CD4-positive, alpha-beta T cell treated with Interleukin-4 for 4 hours (primary cell): Measurements from ENCODE around the gene SLC10A2.
"Not testable (repeated sequence)": the region's sequence is repeated elsewhere in the genome, so short reads cannot be mapped to it uniquely, and the experiment has no call there.

Source experiments
- DNase-seq: peaks from one replicate; pipeline ENCODE4 v3.0.0-alpha.2; 2020

SLC10A2 gene, protein sequence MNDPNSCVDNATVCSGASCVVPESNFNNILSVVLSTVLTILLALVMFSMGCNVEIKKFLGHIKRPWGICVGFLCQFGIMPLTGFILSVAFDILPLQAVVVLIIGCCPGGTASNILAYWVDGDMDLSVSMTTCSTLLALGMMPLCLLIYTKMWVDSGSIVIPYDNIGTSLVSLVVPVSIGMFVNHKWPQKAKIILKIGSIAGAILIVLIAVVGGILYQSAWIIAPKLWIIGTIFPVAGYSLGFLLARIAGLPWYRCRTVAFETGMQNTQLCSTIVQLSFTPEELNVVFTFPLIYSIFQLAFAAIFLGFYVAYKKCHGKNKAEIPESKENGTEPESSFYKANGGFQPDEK

DNA sequence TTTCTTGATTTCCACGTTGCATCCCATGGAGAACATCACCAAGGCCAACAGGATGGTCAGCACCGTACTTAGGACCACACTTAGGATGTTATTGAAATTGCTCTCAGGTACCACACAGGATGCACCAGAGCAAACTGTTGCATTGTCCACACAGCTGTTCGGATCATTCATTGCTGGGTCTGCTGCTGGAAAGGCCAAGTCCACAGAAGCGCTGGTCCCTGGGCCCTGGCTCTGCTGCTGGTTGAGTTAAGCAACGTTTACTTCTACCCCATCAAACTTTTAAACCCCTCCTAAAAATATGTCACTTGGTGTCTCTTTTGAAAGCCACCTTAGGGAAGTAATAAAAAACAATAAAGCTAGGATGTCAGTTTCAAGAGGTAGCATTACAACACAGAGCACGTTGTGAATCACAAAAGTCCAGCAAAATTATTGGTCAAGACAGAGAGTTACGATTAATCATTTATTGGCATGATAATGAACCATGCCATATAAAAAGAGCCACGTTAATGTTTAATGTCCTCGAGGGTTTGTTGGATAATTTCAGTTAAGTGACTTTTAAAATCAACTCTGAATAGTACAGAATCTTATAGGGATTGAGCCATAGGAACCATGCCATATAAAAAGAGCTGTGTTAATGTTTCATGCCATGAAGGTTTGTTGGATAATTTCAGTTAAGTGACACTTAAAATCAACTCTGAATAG lies at the start of gene SLC10A2:
Gene SLC10A2 (minus strand): TSS at position 339 of the 702 bp plus-strand sequence. CDS start 168 bp downstream, at position 171.
- DNase-seq = no peak

DNA sequence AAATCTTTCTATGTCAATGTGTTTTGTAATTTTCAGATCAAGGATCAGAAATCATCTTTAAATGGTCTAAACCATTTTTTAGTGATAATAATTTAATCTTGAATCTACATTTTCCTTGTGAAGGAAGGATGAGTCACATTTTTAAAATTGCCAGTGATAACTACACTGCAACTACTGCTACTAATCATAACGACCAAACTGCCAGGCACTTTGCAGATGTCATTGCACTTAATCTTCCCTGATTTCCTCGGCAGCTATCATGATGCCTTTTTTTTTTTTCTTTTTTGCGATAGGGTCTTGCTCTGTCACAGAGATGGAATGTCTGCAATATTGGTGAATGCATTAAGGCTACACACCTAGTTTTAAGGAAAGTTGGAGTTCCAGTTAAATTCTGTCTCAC lies 41.4 kb upstream of the SLC10A2 start:
- DNase-seq = no peak

DNA sequence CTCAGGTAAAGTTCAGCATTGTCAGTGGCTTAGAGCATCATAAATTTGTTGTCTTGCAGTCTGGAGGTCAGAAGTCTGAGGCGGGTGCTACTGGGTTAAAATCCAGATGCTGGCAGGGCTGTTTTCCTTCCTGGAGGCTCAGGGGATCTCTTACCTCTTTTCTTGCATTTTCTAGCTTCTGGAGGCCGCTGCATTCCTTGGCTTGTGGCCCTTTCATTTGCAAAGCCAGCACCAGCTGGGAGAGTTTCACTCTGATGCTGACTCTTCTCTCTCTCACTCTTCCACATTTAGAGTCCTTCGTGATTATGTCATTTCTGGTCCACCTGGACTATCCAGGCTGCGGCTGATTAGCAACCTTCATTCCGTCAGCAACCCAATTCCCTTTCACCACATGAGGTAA lies 38.1 kb upstream of the SLC10A2 start:
- no peak for DNase-seq

DNA sequence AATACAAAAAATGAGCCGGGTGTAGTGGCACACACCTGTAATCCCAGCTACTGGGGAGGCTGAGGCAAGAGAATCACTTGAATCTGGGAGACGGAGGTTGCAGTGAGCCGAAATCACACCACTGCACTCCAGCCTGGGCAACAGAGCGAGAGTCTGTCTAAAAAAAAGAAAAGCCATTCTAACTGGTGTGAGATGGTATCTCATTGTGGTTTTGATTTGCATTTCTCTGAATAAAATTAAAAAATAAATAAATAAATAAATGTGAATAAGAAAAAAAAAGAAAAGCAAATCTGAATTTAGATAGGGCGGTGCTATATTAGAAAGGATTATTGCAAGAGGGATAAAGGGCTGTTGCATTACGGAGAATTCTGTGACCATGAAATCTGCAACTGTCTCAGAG lies 37.2 kb upstream of the SLC10A2 start:
- not testable (repeated sequence) for DNase-seq

DNA sequence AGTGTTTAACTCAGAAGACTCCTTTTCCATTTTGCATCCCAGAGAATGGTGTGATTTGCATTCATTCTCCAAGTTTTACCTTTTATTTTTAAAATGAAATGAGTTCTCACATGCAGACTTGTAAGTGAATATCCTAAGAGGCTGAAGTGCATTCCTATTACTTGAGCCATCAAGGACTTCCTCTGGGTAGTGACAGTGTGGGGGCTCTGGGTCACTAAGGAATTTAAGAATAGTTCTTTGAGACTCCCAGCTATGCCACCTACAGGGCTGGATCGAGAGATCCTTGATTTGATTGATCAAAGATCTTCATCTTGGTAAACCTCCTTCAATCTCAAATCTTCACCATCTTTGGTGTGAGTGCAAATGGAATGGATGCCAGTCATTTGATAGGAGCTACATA lies 36.3 kb upstream of the SLC10A2 start:
- no peak for DNase-seq

DNA sequence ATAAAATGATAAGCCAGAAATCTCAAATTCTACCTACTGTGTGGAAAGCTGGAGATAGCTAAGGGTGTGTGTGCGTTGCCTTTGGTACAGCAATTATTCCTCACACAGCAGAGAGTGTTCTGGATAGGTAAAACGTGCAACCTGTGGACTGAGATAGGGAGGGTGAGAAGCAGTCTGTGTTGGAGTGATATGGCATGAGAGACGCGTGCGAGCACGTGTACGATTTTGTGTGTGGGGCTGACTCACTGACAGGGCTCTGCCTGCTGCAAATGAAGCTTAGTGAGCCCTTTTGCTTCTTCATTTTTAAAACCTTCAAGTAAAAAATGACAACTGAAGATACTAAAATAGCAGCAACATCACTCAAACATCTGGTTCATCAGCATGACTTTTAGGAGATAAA lies 35.7 kb upstream of the SLC10A2 start:
- DNase-seq = no peak

DNA sequence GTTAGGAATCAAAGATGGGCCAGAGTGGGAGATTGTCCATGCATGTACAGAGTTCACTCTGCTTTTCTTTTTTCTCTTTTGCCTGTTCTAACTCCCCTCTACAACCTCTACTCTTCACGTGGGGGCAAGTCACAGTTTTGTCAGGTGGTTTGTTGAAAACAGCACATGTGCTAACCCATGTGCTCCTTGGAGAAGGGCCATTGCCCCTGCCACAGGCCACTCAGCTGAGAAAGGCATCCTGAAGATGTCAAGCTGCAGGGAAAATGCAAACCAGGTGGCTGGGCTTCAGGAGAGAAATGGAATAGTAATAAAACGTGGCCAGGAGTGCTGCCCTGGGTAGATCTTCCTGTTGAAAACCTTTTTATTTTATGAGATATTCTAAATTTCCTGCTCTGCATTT lies 35.3 kb upstream of the SLC10A2 start:
- DNase-seq = no peak

DNA sequence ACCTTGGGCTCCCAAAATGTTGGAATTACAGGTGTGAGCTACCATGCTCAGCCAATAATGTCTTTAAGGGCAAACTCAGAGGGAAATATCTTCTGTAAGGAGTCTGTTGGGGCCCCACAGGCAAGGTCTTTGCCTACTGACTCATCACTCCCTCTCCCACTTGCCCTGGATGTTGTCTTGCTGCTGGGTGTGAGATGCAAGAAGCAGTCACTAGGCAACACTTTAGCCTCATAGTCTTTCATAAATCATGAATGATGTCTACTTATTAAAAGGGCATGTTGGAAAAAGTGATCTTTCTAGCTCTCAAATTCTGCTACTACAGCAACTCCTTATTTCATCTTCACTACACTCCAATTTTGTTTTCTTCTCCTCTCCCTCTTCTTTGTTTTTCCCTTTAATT lies 34.6 kb upstream of the SLC10A2 start:
- no peak for DNase-seq

DNA sequence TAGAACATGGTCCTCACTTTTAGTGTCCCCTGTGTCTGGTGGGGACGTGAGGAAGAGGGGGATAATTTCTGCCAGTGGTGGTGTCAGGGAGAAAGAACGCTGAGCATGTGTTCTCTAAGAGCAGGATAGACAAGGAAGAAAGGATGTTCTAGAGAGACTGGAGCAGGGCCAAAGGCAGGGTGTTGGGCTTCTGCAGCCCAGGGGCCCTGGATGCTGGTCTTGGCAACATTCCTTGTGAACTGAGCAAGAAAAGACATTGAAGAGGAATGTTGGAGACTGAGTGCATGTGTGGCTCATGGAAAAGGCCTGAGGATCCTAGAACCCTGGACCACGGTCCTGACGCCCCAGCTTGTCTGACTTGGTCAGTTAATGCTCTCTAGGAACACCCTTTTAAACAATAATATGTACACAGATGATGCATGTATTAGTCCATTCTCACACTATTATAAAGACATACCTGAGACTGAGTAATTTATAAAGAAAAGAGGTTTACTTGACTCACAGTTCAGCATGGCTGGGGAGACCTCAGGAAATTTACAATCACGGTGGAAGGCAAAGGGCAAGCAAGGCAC lies 33.6 kb upstream of the SLC10A2 start:
- no peak for DNase-seq

DNA sequence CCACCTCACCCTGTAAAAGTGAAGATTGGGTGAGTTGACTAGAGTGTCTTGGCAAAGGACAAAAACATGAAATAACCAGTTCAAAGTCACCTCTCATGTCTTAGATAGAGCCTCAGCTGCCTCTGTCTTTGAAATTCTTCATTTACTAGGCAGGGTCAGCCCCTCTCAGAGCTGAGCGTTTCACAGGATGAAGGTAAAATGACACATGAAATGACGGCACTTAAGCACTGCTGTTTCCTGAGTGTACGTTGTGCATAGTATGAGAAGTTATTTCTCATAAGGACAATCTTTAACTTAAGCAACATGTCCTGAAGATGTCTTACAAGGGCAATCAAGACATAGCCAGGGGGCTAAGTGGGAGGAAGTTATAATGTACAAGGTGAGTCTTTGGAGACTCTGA lies 32.3 kb upstream of the SLC10A2 start:
- no peak for DNase-seq

DNA sequence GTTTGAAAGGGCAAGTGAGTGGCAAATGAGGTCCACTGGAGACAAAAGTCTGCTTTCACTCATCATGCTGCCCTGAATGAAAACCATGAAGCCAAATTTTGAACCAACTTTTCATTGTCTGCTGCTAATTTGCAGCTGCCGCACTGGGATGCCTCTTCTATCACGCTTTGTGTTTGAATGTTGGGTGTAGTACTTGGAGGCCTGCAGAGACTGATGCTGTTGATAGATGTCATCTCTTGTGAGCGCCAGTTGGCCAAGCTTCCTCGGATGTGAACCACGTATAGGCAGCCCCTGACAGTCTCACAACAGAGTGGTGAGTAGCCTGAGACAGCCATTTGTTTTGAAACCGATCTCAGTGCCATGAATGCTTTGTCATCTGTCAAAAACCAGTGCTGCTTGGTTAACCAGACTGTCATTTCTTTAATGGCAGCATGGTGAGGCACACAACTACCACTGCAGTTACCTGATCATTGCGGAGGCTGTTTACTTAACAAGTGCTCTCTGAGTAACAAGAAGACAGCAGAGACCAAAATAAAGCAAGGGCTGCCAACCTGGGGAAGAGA lies 31.2 kb upstream of the SLC10A2 start:
- no peak for DNase-seq

DNA sequence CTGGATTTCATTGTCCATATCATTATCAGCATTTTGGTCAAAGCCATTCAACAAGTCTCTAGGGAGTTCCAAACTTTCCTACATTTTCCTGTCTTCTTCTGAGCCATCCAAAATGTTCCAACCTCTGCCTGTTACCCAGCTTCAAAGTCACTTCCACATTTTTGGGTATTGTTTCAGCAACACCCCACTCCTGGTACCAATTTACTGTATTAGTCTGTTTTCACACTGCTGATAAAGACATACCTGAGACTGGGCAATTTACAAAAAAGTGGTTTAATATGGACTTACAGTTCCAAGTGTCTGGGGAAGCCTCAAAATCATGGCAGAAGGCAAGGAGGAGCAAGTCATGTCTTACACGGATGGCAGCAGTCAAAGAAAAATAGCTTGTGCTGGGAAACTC lies 27.4 kb upstream of the SLC10A2 start:
- not testable (repeated sequence) for DNase-seq

DNA sequence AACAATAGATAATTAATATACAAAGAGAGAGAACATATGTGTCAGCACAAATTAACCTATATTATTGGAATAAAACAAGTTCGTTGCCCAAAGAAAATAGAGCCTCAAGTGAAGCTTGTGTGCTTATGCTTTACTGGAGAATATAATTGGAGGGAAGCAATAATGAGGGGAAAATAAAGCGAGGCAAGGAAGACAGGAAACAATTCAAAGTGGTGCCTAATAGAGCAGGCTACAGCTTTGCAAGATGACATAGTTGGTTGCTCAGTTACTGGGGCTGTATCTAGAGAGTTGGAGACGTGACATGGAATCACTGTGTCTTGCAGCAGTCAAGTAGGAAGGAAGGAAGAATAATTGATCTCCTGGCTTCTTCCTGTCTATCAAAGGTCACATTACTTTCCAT lies 21.1 kb upstream of the SLC10A2 start:
- no peak for DNase-seq

DNA sequence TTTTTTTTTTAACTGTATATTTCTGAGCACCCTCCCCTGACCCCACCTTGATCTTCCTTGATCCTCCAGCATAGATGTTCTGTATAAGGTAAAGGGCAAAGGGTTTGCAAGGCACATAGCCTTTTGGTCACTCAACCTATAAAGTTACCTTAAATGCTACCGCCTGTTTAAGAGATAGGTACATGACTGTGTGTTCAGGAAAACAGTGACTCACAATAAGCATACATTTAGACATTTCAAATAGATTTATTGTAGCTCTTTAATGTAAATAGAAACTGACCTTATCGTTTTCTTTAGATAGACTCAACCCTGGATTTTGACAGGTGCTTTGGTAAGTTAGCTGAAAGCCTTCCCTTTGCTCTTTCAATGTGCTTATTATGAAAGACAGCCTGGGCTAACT lies 15.2 kb upstream of the SLC10A2 start:
- DNase-seq = no peak

DNA sequence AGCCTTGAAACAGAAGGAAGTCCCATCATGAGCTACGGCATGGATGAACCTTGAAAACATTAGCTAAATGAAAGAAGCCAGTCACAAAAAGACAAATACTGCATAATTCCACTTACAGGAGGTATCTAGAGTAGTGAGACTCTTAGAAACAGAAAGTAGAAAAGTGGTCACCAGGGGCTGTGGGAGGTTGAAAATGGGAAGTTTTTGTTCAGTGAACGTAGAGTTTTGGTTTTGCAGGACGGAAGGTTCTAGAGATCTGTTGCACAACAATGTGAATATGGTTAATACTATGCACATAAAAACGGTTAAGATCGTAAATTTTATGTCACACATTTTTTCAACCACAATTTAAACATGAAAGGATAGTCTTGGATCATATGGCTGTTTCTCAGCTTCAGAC lies 11.9 kb upstream of the SLC10A2 start:
- DNase-seq = no peak

DNA sequence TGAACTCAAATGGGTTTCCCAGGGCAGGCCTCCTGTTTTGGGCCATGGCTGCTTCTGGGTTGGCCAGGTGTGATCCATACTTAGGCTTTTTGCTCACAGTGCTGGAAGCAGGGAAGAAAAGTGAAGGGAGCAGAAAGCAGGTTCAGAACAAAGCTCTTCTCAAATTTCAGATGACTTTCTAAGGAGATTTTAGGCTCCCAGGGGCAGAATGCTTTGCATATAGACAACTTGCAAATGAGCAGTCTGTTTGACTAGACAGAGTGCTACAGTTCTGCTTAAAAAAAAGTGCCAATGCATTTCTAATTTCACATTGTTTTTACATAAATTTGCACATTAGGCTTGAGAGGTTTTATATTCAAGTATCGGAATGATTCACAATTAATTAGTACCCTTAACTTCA lies 2.6 kb upstream of the SLC10A2 start:
- no peak for DNase-seq

DNA sequence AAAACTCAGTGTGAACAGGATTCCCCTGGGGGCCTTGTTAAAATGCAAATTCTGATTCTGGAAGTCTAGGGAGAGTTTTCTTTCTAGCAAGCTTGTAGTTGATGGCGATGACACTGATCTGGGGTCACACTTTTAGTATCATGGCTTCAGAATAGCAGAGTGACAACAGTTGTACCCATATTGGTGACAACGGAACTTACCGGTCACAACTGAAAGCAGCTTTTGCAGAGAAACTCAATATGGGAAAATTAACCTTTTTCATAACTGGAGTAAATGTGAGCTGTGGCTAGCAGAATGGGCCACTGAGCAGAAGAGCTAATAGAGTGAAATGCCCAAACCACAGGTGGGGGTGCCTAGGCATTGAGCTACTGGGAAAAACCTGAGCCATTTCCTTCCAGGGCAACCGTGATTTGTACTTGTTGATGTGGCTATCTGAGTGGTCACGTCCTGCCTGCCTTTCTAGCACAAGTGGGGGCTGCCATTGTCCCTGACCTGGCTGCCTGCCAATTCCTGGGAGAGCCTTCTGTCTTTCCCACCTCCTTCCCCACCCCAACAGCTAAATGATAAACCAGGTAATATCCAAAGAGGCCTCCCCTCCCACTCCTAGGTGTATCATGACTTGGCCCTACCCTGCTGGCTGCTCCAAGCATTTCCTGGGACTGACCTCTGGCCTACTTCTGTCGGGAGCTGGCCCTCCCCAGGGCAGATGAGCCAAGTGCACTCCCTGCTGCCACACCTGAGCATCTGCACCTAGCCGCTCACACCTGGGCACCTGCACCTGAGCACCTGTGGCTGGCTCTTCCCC lies 1.7 kb upstream of the SLC10A2 start:
- no peak for DNase-seq

DNA sequence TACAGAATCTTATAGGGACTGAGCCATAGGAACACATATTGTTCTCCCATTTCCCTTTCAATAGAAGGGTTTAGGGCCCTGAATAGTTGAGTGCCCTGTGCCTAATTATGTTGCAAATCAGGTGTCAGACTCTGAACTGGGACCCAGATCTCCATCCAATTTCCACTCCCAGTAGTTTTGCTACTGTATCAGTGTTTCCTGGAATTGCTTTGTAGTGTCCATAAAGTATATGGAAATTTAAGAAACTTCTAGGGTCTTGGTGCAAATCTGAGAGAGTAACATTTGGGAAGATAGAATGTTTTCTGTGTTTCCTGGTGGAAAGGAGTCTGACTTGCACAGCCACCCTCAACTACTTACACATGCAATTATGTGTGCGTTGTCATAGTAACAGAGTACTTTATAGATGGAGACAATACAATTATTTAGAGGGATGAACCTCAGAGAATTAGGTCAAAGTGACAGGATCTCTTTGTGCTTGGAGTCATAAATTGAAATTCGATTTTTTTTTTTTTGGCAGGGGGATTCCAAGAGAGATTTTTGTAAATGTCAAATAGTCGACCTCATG lies 646 bp upstream of the SLC10A2 start:
- no peak for DNase-seq

DNA sequence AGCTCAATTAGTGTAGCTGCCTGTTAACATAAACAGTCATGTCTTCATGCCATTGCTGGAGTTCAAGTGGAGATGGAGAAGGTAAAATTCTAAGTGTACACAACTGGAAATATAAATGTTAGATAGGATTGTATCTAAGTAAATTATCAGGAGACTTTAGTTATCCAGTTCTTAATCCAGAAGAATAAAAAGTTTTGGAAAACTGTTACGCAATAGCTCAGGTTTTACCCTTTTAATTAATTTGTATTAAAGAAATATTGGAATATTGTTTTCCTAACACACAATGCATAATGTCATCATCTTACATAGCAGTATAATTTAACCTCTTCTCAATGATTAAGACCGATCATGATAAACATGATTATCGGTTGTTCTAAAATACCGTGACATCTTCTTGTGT lies 2.8 kb downstream of the SLC10A2 start:
- DNase-seq = no peak

DNA sequence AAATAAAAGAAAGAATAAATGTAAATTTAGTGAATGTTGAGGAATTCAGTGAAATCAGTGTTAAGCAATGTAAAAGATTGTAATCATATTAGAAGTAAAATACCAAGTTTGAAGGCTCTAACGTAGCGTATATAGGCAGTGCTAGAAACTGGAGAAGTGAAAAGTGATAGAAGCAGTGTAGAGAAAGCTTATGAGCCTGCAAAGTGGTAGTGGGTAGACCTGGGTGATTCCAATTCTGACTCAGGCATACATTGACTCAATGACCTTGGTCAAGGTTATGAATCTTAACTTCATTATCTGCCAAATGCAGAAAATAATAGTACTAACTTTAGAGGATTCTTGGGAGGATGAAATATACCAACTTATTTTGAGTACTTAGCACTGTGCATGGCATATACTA lies 4.1 kb downstream of the SLC10A2 start:
- DNase-seq = no peak

DNA sequence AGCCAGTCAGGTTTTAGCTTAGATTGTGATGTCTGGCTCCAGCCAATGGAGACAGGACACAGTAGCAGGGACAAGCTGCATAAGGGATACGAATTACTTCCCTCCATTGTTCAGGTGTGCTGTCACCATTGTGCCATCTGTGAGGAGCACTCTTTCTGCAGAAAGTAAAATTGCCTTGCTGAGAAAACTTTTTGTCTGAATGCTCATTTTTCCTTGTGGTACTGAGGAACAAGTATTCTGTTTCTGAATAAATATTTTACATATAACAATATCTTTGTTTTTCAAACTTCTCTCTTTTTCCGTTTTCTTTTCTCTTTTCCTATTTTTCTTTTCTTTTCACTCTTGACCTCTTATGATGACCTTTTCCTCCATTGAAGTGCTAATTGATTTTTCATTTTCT lies 10.2 kb downstream of the SLC10A2 start:
- DNase-seq = no peak

DNA sequence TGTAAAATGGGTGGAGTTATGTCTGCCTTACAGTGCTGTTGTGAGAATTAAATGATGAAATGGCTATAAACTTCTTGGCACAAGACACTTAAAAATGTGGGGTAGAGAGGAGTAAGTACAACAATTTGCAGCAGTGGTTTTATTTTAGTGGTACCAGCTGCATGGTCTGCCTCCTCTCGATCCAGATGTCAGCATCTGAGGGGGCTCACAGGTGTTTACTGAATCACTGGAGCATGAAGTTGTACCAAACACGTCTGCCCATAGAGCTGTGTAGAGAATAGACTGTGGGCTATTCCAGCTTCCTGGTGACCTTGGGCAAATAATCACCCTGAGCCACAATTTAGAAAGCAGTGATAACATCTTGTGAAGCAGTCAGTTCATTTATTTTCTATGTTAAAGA lies 11.1 kb downstream of the SLC10A2 start:
- no peak for DNase-seq

DNA sequence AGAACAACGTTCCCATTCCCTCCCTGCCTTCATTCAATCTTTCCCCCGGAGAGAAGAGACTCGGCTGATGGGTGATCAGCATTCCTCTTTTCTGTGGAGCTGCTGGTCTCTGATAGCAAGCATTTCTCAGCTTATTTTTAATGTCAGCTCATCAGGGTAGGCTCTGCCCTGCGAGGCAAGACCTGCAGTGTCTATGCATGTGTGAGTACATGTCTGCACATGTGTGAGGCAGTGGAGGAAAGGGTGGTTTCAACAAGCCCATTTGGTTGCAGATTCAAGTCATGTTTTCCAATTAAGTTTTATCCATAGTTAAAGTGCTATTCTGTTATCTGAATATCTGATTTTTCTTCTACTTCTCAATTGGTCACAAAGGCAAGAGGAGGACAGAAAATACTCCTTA lies 19.5 kb downstream of the SLC10A2 start:
- DNase-seq = no peak
